Right lobe of liver (tissue), 4 donors: ENCODE results near the gene ATP2B3.

Experiments
- POLR2A ChIP-seq: fragments of 450-650 bp; IDR thresholded peaks from one replicate; pipeline ENCODE4 v1.6.1; 2017; ENCODE audit warnings: antibody characterized with exemption, mild to moderate bottlenecking
- TF ChIP-seq, protein P1 (sequence below), 4 donors: fragments of 200-600 bp in 3 of 4; fragments of 450-650 bp in 1 of 4; IDR thresholded peaks; one replicate each; pipeline versions ENCODE4 v1.5.1 to v1.8.0; 2016 to 2022; ENCODE audit warnings: antibody characterized with exemption in 4 of 4, mild to moderate bottlenecking in 2 of 4
- donor health status: DM: no; HTN: no; CAD: no.
- donor health status: DM: no; HTN: no; CAD: no.
- donor health status: DM: no; HTN: yes; CAD: no.

GRCh38 chrX:153478746-153479145, 38.7 kb upstream of the ATP2B3 start:
- TF ChIP-seq, protein P1, sequence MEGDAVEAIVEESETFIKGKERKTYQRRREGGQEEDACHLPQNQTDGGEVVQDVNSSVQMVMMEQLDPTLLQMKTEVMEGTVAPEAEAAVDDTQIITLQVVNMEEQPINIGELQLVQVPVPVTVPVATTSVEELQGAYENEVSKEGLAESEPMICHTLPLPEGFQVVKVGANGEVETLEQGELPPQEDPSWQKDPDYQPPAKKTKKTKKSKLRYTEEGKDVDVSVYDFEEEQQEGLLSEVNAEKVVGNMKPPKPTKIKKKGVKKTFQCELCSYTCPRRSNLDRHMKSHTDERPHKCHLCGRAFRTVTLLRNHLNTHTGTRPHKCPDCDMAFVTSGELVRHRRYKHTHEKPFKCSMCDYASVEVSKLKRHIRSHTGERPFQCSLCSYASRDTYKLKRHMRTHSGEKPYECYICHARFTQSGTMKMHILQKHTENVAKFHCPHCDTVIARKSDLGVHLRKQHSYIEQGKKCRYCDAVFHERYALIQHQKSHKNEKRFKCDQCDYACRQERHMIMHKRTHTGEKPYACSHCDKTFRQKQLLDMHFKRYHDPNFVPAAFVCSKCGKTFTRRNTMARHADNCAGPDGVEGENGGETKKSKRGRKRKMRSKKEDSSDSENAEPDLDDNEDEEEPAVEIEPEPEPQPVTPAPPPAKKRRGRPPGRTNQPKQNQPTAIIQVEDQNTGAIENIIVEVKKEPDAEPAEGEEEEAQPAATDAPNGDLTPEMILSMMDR (IDR thresholded peaks at IDR 0.05) = no peak
- no peak for TF ChIP-seq POLR2A
